ENCODE data around the gene TRIM73.
"Not testable (repeated sequence)": the region's sequence is repeated elsewhere in the genome, so short reads cannot be mapped to it uniquely, and the experiment has no call there.

DNA sequence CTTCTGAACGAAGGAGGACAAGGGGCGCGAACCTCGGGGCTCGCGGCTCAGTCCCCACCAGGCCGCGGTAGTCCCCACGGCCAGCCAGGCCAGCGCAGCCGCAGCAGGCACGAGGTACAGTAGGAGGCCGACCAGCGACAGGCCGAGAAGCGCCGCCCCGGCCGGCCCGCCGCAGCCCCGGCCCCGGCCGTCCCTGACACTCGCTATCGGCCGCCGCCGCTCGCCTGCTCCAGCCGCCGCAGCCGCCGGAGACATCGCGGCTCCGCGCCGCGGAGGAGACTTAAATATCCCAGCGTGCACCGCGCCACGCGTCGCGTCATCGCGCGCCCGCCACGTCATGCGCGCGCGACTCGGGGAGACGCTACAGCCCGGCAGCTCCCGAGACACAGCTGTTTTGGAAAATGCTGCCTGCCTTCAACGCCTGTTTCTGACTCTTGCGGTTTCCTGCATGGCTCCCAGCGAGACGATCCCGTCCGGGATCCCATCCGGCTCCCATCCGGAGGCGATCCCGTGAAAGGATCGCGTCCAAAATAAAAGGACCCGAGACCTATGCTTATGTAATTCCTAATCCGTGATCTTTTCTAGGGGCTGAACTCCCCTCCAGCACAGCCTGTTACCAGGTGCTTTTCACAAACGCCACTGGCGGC lies 47.2 kb downstream of the TRIM73 start:
- TF ChIP-seq POLR2A (IDR thresholded peaks at IDR 0.05), result peak; percentile 74 to 79
- TF ChIP-seq, protein P1, sequence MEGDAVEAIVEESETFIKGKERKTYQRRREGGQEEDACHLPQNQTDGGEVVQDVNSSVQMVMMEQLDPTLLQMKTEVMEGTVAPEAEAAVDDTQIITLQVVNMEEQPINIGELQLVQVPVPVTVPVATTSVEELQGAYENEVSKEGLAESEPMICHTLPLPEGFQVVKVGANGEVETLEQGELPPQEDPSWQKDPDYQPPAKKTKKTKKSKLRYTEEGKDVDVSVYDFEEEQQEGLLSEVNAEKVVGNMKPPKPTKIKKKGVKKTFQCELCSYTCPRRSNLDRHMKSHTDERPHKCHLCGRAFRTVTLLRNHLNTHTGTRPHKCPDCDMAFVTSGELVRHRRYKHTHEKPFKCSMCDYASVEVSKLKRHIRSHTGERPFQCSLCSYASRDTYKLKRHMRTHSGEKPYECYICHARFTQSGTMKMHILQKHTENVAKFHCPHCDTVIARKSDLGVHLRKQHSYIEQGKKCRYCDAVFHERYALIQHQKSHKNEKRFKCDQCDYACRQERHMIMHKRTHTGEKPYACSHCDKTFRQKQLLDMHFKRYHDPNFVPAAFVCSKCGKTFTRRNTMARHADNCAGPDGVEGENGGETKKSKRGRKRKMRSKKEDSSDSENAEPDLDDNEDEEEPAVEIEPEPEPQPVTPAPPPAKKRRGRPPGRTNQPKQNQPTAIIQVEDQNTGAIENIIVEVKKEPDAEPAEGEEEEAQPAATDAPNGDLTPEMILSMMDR (IDR thresholded peaks at IDR 0.05), result peak in 1 of 4 experiments; percentile 9
- TF ChIP-seq POLR2AphosphoS5, EP300 (IDR thresholded peaks at IDR 0.05): not testable (repeated sequence)
